Transverse colon (tissue), 4 donors: ENCODE measurements around the gene PSG5. TPM values are rescaled to one million over a fixed set of nuclear protein-coding genes. Genes with fewer than 3 reads are reported as not detected.
"Not testable (repeated sequence)": the region's sequence is repeated elsewhere in the genome, so short reads cannot be mapped to it uniquely, and the experiment has no call there.

Experiments used
- DNase-seq: peaks from one replicate; pipeline ENCODE4 v3.0.0-alpha.2; 2019
- H3K27ac ChIP-seq, 4 donors: fragments of 200-600 bp; sonication (generic); 2 replicates each; pipeline ENCODE4 v1.5.1; 2016 to 2018; ENCODE audit warnings: inconsistent platforms in 4 of 4
- H3K27me3 ChIP-seq: fragments of 200-600 bp; sonication (generic); 2 replicates; pipeline ENCODE4 v1.5.1; 2017; ENCODE audit warnings: inconsistent platforms
- H3K36me3 ChIP-seq, 4 donors: fragments of 200-600 bp; sonication (generic); 2 replicates each; pipeline ENCODE4 v1.5.1; 2017 to 2019; ENCODE audit warnings: inconsistent platforms in 4 of 4
- H3K4me1 ChIP-seq, 4 donors: fragments of 200-600 bp; sonication (generic); 2 replicates each; pipeline ENCODE4 v1.5.1; 2017 to 2020; ENCODE audit warnings: inconsistent platforms in 4 of 4
- H3K4me3 ChIP-seq, 4 donors: fragments of 200-600 bp; sonication (generic); 1 replicate in 1 of 4; 2 replicates in 3 of 4; pipeline versions ENCODE4 v1.5.1 to v1.6.1; 2017 to 2019; ENCODE audit warnings: inconsistent platforms in 4 of 4
- H3K9me3 ChIP-seq, 2 donors: fragments of 200-600 bp; sonication (generic); 2 replicates each; pipeline ENCODE4 v1.5.1; 2017 to 2019; ENCODE audit warnings: inconsistent platforms in 2 of 2
- EP300 ChIP-seq: sonication (generic); formaldehyde crosslinking; IDR thresholded peaks from one replicate; pipeline ENCODE4 v1.6.1; 2017; ENCODE audit warnings: antibody characterized with exemption, low read depth
- POLR2A ChIP-seq: fragments of 450-650 bp; IDR thresholded peaks from one replicate; pipeline ENCODE4 v1.6.1; 2016; ENCODE audit warnings: antibody characterized with exemption, mild to moderate bottlenecking, moderate library complexity
- POLR2AphosphoS5 ChIP-seq, 3 donors: sonication (generic); formaldehyde crosslinking; IDR thresholded peaks; one replicate each; pipeline ENCODE4 v1.6.1; 2016; ENCODE audit warnings: antibody characterized with exemption in 3 of 3
- WGBS, 2 donors: methylation state at CpG; one replicate each; pipeline ENCODE4 v1.1.5; 2018; ENCODE audit warnings: low coverage in 1 of 2; 5-methylcytosine and 5-hydroxymethylcytosine counted together
- in situ Hi-C, 4 donors: fragments of 200-750 bp; cut with MboI; loops; one replicate each; pipeline versions ENCODE4 v1.15.0 to v1.15.1; 2017; ENCODE audit warnings: low sequenced_read_pairs in 3 of 4, low pct_ligation_motif_present in 1 of 4, low pct_unique_long_range_greater_than_20kb in 1 of 4
- intact Hi-C: fragments of 100-400 bp; cut with DNase I; formaldehyde crosslinking; loops from one replicate; pipeline ENCODE4 v1.15.1; 2023; ENCODE audit warnings: low total_unique reads
- total RNA-seq, 4 donors: library from RNA; depleted of rRNA; stranded (reverse); fragments of >200 nt; gene quantifications; one replicate each; pipeline ENCODE4 v1.1.0, GENCODE V29; 2016

Gene PSG5
- total RNA-seq, 4 donors from 2014 or later = not detected

DNA sequence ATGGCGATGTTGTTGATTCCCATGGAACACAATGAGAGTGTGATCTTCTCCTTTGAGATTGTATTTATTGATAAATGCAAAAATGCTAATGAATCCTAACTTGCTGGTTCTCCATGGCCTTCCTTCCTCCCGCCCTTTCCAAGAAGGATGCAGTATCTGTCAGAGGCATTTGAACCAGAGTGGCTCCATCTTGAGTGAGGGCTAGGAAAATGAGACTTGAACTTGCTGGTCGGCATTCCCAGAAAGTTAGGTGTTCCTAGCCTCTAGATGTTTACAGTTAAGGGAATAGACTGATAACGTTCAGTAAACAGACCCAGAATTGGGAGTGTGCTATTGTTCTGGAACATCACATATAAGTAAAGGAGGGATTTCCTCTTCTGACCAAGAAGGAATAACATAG lies 59.6 kb downstream of the PSG5 start:
- Histone ChIP-seq H3K9me3 (no peaks in the 10 kb centered on the region), H3K4me1 (no peaks in the 10 kb centered on the region), H3K36me3 (no peaks in the 10 kb centered on the region), H3K27ac (no peak overlapping the region), H3K27me3 (no peaks in the 10 kb centered on the region), H3K4me3 (no peak overlapping the region)
- intact Hi-C loops = no loop called here
- WGBS, 2 donors = 69% methylated on average over 4 of the region's 4 CpGs
- TF ChIP-seq POLR2AphosphoS5 (IDR thresholded peaks at IDR 0.05) = no peak
- no peak for DNase-seq
- in situ Hi-C loops = no loop called here

DNA sequence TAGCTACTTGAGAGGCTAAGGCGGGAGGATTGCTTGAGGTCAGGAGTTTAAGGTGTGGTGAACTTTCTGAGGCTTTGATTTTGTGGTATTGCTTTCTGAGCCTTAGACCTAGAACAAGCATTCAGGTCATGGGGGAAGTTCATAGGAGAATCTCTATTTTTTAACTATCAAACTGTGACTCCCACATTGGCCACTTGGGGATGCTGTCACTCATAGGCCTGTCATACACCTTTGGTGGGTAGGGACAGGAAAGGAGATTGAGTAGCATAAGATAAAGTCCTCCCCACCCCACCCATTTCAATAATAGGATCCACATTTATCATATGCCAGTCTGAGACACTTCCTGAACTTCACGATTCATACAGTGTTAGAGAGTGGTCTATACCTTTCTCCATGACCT lies 62.0 kb downstream of the PSG5 start:
- Histone ChIP-seq H3K9me3 (no peaks in the 10 kb centered on the region), H3K27me3 (no peaks in the 10 kb centered on the region), H3K4me3 (no peak overlapping the region), H3K36me3 (no peaks in the 10 kb centered on the region), H3K4me1 (no peaks in the 10 kb centered on the region), H3K27ac (no peak overlapping the region)
- no peak for DNase-seq
- intact Hi-C loops = no loop called here
- in situ Hi-C loops = no loop called here
- WGBS, 2 donors = 71 to 75% methylated on average over 2 of the region's 2 CpGs
- TF ChIP-seq POLR2A (no peak), EP300 (no peak), POLR2AphosphoS5 (IDR thresholded peaks at IDR 0.05) (no peak)

DNA sequence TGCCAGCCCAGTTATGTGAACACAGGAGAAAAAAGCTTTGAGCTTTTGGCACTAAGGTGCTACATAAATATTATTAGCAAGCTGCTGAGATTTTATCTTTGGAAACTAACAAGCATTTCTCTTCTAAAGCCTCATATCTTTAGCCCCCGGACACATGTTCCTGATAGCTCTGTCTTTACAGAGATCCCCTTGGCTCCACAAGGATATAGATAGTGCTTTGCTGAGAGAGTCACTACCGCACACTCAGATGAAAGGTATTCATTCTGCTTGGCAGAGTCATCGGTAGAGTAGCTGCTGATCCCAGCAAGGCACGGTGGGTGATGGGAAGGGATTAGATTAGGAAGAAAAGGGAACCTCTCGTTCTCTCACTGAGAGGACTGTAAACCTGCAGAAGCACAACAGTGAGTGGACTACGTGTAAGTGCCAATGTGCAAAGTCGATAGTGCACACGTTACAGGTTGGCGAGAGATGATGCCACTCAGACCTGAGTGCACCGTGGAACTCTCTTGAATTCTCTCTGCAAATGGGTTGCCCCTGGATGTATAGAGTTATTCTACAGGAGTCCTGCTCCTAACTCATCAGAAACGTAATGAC lies 65.8 kb downstream of the PSG5 start:
- intact Hi-C loops, H3K9me3 ChIP-seq, H3K4me1 ChIP-seq, H3K27me3 ChIP-seq, H3K27ac ChIP-seq, DNase-seq, in situ Hi-C loops, H3K36me3 ChIP-seq, H3K4me3 ChIP-seq: not testable (repeated sequence)
- 82 to 84% methylated on average over 9 to 11 of the region's 11 CpGs for WGBS, 2 donors

DNA sequence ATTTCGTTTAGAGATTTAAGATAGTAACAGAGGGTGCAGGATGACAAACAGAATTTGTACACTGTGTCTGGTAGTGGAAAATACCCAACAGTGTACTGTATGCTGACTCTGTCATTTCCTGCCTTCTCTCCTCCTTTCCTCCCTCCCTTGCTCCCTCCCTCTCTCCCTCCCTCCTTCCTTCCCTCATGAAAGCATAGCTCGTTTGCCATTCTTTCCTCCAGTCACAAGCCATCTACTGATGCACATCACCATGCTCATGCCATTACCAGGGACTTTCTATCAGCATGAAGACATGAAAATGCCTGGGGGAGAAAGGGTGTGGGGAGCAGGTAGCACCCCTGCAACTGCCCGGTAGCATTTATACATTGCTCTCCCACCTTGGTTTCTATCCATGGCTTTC lies 66.8 kb downstream of the PSG5 start:
- WGBS, 2 donors = 72 to 75% methylated on average over 2 to 3 of the region's 3 CpGs
- intact Hi-C loops = not testable (repeated sequence)

More for the DNA sequence above, 66.8 kb downstream of the PSG5 start:
- H3K9me3 ChIP-seq, H3K4me1 ChIP-seq, H3K4me3 ChIP-seq, DNase-seq, H3K27me3 ChIP-seq, in situ Hi-C loops, H3K36me3 ChIP-seq, H3K27ac ChIP-seq: not testable (repeated sequence)

Other genes starting within 250 kb of the PSG5 start
- not detected for gene PSG7, start 249.3 kb downstream of the PSG5 start, total RNA-seq
- not detected for gene PSG11, start 160.1 kb downstream of the PSG5 start, total RNA-seq
- not detected for gene PSG2, start 103.8 kb downstream of the PSG5 start, total RNA-seq
- not detected for gene PSG4, start 19.1 kb upstream of the PSG5 start, total RNA-seq
- gene PSG9, start 83.0 kb upstream of the PSG5 start, total RNA-seq = not detected
- 100 to 1,000 TPM in 2 of 4 donors, 10 to 100 TPM in 2; 12.1 to 720 (median 82.6) TPM for gene CD177, start 167.2 kb upstream of the PSG5 start, total RNA-seq
- gene TEX101, start 228.4 kb upstream of the PSG5 start, total RNA-seq = not detected